IMR-90 (cell line): Measurements from ENCODE around the gene PAQR5. TPM values are rescaled to one million over a fixed set of nuclear protein-coding genes. Genes with fewer than 3 reads are reported as not detected.

Experiments used
- ATAC-seq: fragments of 200-7000 bp; cut with Tn5 transposase; 2 replicates; pipeline ENCODE4 v1.9.1; 2020; ENCODE audit warnings: low read depth, mild to moderate bottlenecking, moderate library complexity
- BruUV-seq: library from RNA; stranded (reverse); fragments of 400-500 nt; replicated peaks from 2 replicates; lab custom pipeline; 2021; lab: Mats Ljungman, UMichigan
- CTCF ChIA-PET: fragments of 300-600 bp; formaldehyde crosslinking; extraction: SDS; loops from one replicate; lab custom pipeline; 2021; ENCODE audit warnings: antibody characterized with exemption; lab: Yijun Ruan, JAX
- POLR2A ChIA-PET: fragments of 300-600 bp; sonication (Branson Sonifier 250); formaldehyde crosslinking; loops from one replicate; lab custom pipeline; 2022; ENCODE audit warnings: antibody characterized with exemption; ENCODE audit not compliant: unreplicated experiment; lab: Charles Lee
- DNase-seq: peaks from one replicate; pipeline ENCODE4 v3.0.0; 2013
- H2AFZ ChIP-seq: replicated peaks from 2 replicates; pipeline ENCODE3; 2013; ENCODE audit warnings: low read length, mild to moderate bottlenecking; ENCODE audit not compliant: poor library complexity
- H2AK5ac ChIP-seq: 2 replicates; pipeline ENCODE4 v1.6.1; 2013; ENCODE audit warnings: low read depth, low read length, inconsistent platforms
- H2AK9ac ChIP-seq: replicated peaks from 2 replicates; pipeline ENCODE3; 2013; ENCODE audit warnings: mild to moderate bottlenecking, low read depth, low read length, moderate library complexity; ENCODE audit not compliant: poor library complexity
- H2BK120ac ChIP-seq: 2 replicates; pipeline ENCODE4 v1.6.1; 2013; ENCODE audit warnings: low read depth, low read length, inconsistent platforms
- H2BK15ac ChIP-seq: 3 replicates; pipeline ENCODE4 v1.6.1; 2013; ENCODE audit warnings: low read depth, low read length, inconsistent platforms
- H2BK20ac ChIP-seq: 2 replicates; pipeline ENCODE4 v1.6.1; 2013; ENCODE audit warnings: low read depth, mild to moderate bottlenecking, inconsistent platforms, low read length, moderate library complexity
- H2BK5ac ChIP-seq: 2 replicates; pipeline ENCODE4 v1.6.1; 2013; ENCODE audit warnings: mild to moderate bottlenecking, low read depth, low read length, inconsistent platforms; ENCODE audit not compliant: poor library complexity, severe bottlenecking
- H3K14ac ChIP-seq: replicated peaks from 2 replicates; pipeline ENCODE4 v1.6.1; 2013; ENCODE audit warnings: low read depth, low read length, inconsistent platforms
- H3K18ac ChIP-seq: 2 replicates; pipeline ENCODE4 v1.6.1; 2013; ENCODE audit warnings: low read depth, low read length, control low read depth
- H3K23ac ChIP-seq: 2 replicates; pipeline ENCODE4 v1.6.1; 2013; ENCODE audit warnings: low read depth, low read length, inconsistent platforms
- H3K27ac ChIP-seq: 2 replicates; pipeline ENCODE4 v1.5.1; 2013; ENCODE audit warnings: mild to moderate bottlenecking, control low read depth, low read length; ENCODE audit not compliant: insufficient read depth
- H3K27me3 ChIP-seq: 2 replicates; pipeline ENCODE4 v1.6.1; 2013; ENCODE audit warnings: low read length; ENCODE audit not compliant: control insufficient read depth, insufficient read depth
- H3K36me3 ChIP-seq: 2 replicates; pipeline ENCODE4 v1.6.1; 2013; ENCODE audit warnings: low read length, mixed read lengths; ENCODE audit not compliant: control insufficient read depth, insufficient read depth
- H3K4ac ChIP-seq: 2 replicates; pipeline ENCODE4 v1.6.1; 2013; ENCODE audit warnings: low read depth, low read length, inconsistent platforms
- H3K4me1 ChIP-seq: 2 replicates; pipeline ENCODE4 v1.6.1; 2013; ENCODE audit warnings: low read length, mixed read lengths; ENCODE audit not compliant: control insufficient read depth, insufficient read depth
- H3K4me2 ChIP-seq: 2 replicates; pipeline ENCODE4 v1.6.1; 2013; ENCODE audit warnings: low read depth, mild to moderate bottlenecking, control low read depth, low read length, moderate library complexity
- H3K4me3 ChIP-seq: 2 replicates; pipeline ENCODE4 v1.5.1; 2013; ENCODE audit warnings: low read depth, mild to moderate bottlenecking, control low read depth, low read length, moderate library complexity; ENCODE audit not compliant: insufficient read depth
- H3K56ac ChIP-seq: 2 replicates; pipeline ENCODE4 v1.6.1; 2013; ENCODE audit warnings: low read length, inconsistent platforms; ENCODE audit not compliant: insufficient read depth; ENCODE audit errors: extremely low read depth
- H3K79me1 ChIP-seq, 2 experiments: 2 replicates each; pipeline ENCODE4 v1.6.1; 2013; ENCODE audit warnings: low read length in 2 of 2, inconsistent platforms in 1 of 2, low read depth in 1 of 2
- H3K9ac ChIP-seq: 2 replicates; pipeline ENCODE4 v1.6.1; 2013; ENCODE audit warnings: low read depth, low read length, control low read depth
- H3K9me1 ChIP-seq: 2 replicates; pipeline ENCODE4 v1.6.1; 2013; ENCODE audit warnings: low read length, inconsistent platforms; ENCODE audit not compliant: insufficient read depth
- H3K9me3 ChIP-seq: 2 replicates; pipeline ENCODE4 v1.6.1; 2013; ENCODE audit warnings: low read length; ENCODE audit not compliant: control insufficient read depth, insufficient read depth
- H4K20me1 ChIP-seq: 2 replicates; pipeline ENCODE4 v1.6.1; 2013; ENCODE audit warnings: low read length, inconsistent platforms; ENCODE audit not compliant: insufficient read depth
- H4K5ac ChIP-seq: 2 replicates; pipeline ENCODE4 v1.6.1; 2013; ENCODE audit warnings: mild to moderate bottlenecking, low read depth, low read length, control low read depth
- H4K8ac ChIP-seq, 2 experiments: 2 replicates each; pipeline ENCODE4 v1.6.1; 2013; ENCODE audit warnings: low read depth in 2 of 2, low read length in 2 of 2, control low read depth in 1 of 2, inconsistent platforms in 1 of 2
- H4K91ac ChIP-seq: 2 replicates; pipeline ENCODE4 v1.6.1; 2013; ENCODE audit warnings: low read depth, low read length, inconsistent platforms; ENCODE audit not compliant: insufficient read depth
- FOS ChIP-seq: fragments of 150-350 bp; IDR thresholded peaks from 2 replicates; pipeline ENCODE4 v1.6.1; 2016; ENCODE audit warnings: low read depth, low read length
- RCOR1 ChIP-seq: IDR thresholded peaks from 2 replicates; pipeline ENCODE4 v1.6.1; 2012; ENCODE audit warnings: mild to moderate bottlenecking, low read length, improper control_type of control experiment; ENCODE audit not compliant: insufficient replicate concordance
- WGBS, 2 experiments: methylation state at CpG; one replicate each; pipeline versions ENCODE4 v1.1.5 to v1.1.7; 2013; ENCODE audit warnings: missing lambda C conversion rate in 2 of 2; ENCODE audit not compliant: insufficient read length in 1 of 2; ENCODE audit errors: extremely low coverage in 2 of 2; 5-methylcytosine and 5-hydroxymethylcytosine counted together
- dilution Hi-C: fragments of 300-500 bp; cut with HindIII; formaldehyde crosslinking; loops from one replicate; pipeline ENCODE4 v1.14.3; 2018; ENCODE audit warnings: low sequenced_read_pairs; ENCODE audit not compliant: unreplicated experiment
- in situ Hi-C: fragments of 300-500 bp; cut with MboI; formaldehyde crosslinking; loops from 3 replicates; pipeline ENCODE4 v1.14.3; 2019; ENCODE audit warnings: low sequenced_read_pairs, inconsistent platforms, mixed read lengths
- intact Hi-C: fragments of 100-400 bp; cut with micrococcal nuclease; formaldehyde crosslinking; loops from 2 replicates; pipeline ENCODE4 v1.10.0; 2022
- polyA plus RNA-seq, 3 experiments: library from polyadenylated mRNA; depleted of rRNA; stranded (reverse); fragments of >200 nt; gene quantifications; 2 replicates each; pipeline ENCODE4 v1.2.3, GENCODE V29; 2012; ENCODE audit warnings: low replicate concordance in 1 of 3
- total RNA-seq: library from RNA; depleted of rRNA; stranded (reverse); fragments of >200 nt; gene quantifications from 2 replicates; pipeline ENCODE4 v1.2.3, GENCODE V29; 2012
- TF ChIP-seq, protein P1 (sequence below): fragments of 150-350 bp; IDR thresholded peaks from 2 replicates; pipeline ENCODE4 v1.6.1; 2017; ENCODE audit warnings: mild to moderate bottlenecking, antibody characterized with exemption, low read length, low read depth

Gene PAQR5
- total and polyA plus RNA-seq, 2 of the 4 experiments (the other 2 are of a cell fraction), result 2.3 to 2.7 TPM

DNA sequence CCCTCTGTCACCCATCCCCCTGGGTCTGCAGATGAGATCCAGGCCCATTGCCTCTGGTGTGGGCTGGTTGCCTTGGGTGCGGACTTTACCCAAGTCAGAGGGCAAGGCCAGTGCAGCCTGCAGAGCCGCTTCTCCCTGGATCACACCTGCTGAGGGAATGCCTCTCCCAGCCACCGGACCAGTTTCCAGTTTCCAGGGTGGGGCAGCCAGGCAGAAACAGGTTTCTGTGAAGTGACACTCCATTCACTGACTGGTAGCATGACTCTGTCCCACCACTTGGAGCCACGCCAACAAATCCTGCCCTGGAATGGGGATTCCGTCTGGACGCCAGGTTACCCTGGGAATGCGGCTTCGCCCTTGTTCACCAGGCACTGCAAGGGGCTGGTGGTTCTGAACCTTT lies 30.0 kb downstream of the PAQR5 start:
- 100% methylated on average over 2 of the region's 8 CpGs; no CpG with 5 or more reads in 1 of the 2 experiments for WGBS, 2 experiments
- H4K5ac ChIP-seq, result no peak overlapping the region
- no peak overlapping the region for H3K9ac ChIP-seq
- H3K27me3 ChIP-seq, result no peaks in the 10 kb centered on the region; the same call in 1 of the 2 replicates
- TF ChIP-seq, protein P1, sequence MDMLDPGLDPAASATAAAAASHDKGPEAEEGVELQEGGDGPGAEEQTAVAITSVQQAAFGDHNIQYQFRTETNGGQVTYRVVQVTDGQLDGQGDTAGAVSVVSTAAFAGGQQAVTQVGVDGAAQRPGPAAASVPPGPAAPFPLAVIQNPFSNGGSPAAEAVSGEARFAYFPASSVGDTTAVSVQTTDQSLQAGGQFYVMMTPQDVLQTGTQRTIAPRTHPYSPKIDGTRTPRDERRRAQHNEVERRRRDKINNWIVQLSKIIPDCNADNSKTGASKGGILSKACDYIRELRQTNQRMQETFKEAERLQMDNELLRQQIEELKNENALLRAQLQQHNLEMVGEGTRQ, result no peak
- no peak for TF ChIP-seq FOS
- no peak for TF ChIP-seq RCOR1
- H3K56ac ChIP-seq, result no peak overlapping the region
- H2AK5ac ChIP-seq, result no peak overlapping the region
- ATAC-seq (no peak), DNase-seq (no peak)
- H3K14ac ChIP-seq, result no peak overlapping the region
- H3K9me1 ChIP-seq, result no peaks in the 10 kb centered on the region
- in situ Hi-C loops (no loop called here), intact Hi-C loops (no loop called here), dilution Hi-C loops (no loop called here)
- no peaks in the 10 kb centered on the region for H3K36me3 ChIP-seq
- H3K4me1 ChIP-seq, result peaks cover 5% of the 10 kb centered on the region; the same call in 1 of the 2 replicates
- H4K91ac ChIP-seq, result no peak overlapping the region
- H2BK120ac ChIP-seq, result no peak overlapping the region
- ChIA-PET CTCF (no interaction called here), POLR2A (no interaction called here)
- no peak overlapping the region for H3K18ac ChIP-seq
- no peak overlapping the region for H2AK9ac ChIP-seq
- H3K4me3 ChIP-seq, result no peak overlapping the region
- no peak overlapping the region for H2BK15ac ChIP-seq
- BruUV-seq, result no TSS peak
- no peak overlapping the region for H4K8ac ChIP-seq
- H3K23ac ChIP-seq, result no peak overlapping the region
- H3K79me1 ChIP-seq, result no peaks in the 10 kb centered on the region
- H3K9me3 ChIP-seq, result no peaks in the 10 kb centered on the region
- no peak overlapping the region for H2BK20ac ChIP-seq
- no peak overlapping the region for H3K4me2 ChIP-seq
- H4K20me1 ChIP-seq, result no peaks in the 10 kb centered on the region
- no peak overlapping the region for H2BK5ac ChIP-seq
- no peak overlapping the region for H3K27ac ChIP-seq
- H2AFZ ChIP-seq, result no peak overlapping the region
- H3K4ac ChIP-seq, result no peak overlapping the region
